HG02884 (cell line): ENCODE results near the gene NXPE1.

Experiments used
- ATAC-seq: cut with Tn5 transposase; IDR thresholded peaks from one replicate; pipeline ENCODE4 v1.9.1; 2021; ENCODE audit warnings: mild to moderate bottlenecking, moderate library complexity; ENCODE audit not compliant: unreplicated experiment

NXPE1 gene

GRCh38 chr11:114563077-114563476 is 3.4 kb upstream of the NXPE1 start:
- no peak for ATAC-seq

DNA sequence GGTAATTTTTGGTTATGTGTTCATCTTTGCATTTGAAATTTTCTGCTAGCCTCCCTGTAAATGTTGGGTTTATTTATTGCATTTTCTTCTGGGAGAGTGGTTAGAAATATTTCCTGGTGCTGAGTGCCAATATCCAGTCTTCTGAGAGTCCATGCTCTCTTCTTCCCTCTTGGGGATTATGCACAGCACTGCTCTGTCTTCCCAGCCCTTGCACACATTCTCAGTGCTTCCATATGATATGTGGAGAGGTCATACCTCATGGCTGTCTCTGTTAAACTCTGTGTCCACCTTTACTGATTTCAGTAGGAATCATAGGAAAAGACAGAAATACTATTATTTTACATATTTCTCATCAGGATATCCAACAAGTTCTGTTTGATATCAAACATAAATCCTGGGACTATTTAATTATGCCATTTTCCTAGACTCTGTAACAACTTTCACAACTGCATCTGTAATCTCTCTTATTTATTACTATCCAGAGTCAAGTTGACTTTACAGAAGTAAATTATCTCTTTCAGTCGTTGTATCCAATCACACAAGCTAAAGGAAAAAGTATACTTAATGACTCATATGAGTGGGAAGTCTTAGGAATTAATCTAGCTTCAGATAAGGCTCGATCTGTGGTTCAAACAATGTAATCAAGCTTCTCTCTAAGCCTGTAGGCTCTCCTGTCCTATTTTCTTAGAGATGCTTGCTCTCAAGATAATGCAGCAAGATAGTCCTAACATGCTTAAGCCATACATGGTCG is 2.7 kb upstream of the NXPE1 start:
- no peak for ATAC-seq

GRCh38 chr11:114556135-114556534 is 3.5 kb downstream of the NXPE1 start:
- ATAC-seq, result no peak

- no peak for ATAC-seq
Measured at GRCh38 chr11:114553642-114554041, 6.0 kb downstream of the NXPE1 start.

DNA sequence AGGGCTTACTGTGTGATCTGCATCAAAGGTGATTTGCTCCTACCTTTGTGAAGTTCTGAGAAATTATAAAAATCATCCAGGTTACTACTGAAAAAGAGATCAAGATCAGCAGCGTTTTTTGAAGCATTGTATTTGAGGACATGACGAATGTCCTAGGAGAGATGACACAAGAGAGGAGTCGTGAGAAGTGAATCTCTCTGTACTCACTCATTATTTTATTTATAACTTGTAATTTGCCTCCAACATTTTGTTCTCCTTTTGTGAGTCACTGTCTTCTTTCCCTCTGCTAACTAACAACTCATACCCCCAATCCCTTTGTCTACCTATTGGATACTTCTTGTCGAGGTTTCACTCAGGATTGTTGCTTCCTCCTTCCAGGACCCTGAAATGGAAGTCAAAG is 8.6 kb downstream of the NXPE1 start:
- ATAC-seq, result no peak

DNA sequence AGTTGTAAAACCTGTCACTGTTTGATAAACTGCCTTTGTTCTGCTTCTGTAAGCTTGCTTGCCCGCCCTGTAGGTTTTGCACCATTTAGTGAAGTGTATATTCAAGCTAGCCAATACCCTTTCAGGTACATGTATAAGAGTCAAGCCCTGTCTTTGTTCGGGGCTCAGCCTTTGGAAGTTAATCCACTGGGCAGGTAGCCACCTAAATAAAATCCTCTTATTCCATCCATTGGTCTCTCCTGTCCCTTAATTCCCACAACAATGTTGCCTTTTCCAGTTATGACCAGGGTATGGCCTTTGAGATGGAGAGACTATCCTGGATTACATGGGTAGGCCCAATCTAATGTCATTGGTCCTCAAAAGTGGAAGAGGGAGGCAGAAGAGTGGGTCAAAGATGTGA is 34.0 kb downstream of the NXPE1 start:
- ATAC-seq, result no peak

- no peak for ATAC-seq
Measured at GRCh38 chr11:114524122-114524521, 35.6 kb downstream of the NXPE1 start.

DNA sequence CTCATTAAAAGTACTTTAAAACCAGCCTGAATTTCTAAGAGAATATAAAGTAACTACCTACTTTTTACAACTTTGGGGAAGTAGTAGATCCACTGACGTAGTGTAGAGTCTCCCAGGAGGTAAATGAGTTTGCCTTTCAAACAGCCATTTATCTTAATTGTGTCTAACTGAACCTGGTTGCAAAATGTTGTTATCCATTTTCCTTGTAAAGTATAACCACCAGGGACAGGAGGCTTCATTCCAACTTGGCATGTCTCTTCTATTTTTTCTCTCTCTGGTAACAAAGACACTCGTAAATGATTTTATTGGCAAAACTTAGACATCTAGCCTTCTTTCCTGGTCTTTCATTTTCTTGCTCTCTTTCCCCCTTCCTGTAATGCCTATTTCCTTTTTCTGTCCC is 36.9 kb downstream of the NXPE1 start:
- no peak for ATAC-seq

- ATAC-seq, result no peak
Measured at GRCh38 chr11:114511538-114511937, 48.1 kb downstream of the NXPE1 start.

DNA sequence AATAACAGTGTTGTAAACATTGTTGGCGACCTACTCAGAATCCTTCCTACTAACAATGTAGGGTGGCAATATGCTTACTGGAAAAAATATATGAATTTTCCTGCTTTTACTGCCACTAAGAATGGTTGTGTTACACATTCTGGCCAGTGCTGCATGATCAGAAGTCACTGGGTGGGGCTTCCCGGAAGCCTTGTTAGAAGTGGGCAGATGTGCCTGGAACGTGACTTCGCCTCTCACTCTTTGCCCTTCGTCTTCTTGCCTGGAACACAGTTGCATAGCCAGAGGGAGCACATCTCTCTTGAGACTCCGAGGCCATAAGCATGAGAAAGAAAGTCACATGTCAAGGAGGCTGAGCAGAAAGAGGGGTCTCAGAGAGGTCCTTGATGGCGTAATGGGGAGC is 48.6 kb downstream of the NXPE1 start:
- no peak for ATAC-seq

GRCh38 chr11:114501901-114502300 is 57.8 kb downstream of the NXPE1 start:
- ATAC-seq, result no peak

DNA sequence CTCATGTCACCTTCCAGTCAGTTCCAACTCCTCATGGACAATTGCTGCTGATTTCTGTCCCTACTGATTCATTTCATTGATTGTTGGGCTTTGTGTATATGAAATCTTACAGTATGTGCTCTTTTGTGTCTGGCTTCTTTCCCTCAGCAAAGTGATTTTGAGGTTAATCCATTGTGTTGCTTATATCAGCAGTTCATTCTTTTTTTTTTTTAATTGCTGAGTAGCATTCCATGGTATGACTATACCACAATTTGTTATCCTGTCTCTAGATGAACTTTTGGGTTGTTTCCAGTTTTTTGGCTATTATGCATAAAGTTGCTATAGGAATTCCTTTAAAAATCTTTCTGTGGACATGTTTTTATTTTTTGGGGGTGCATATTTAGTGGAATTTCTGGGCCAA is 59.9 kb downstream of the NXPE1 start:
- no peak for ATAC-seq

GRCh38 chr11:114496915-114497314 is 62.8 kb downstream of the NXPE1 start:
- no peak for ATAC-seq

GRCh38 chr11:114483929-114484328 is 75.8 kb downstream of the NXPE1 start:
- no peak for ATAC-seq

- ATAC-seq, result no peak
Measured at GRCh38 chr11:114482114-114482513, 77.6 kb downstream of the NXPE1 start.

DNA sequence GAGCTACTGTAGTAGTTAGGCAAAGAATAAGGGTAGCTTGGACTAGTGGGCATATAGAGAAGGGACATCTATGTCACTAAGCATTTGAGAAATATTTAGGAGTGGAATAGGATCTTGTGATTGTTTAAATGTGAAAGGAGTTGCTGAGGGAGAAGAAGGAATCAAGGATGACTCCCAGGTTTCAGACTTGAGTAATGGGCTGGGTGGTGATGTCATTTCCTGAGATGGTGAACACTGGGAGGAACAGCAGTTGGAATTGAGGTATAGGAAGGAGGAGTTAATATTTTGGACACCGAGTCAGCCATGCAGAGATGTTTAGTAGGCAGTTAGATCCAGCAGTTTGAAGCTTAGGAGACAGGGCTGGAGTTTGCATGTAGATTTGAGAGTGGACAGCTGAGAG is 80.3 kb downstream of the NXPE1 start:
- ATAC-seq, result no peak

- no peak for ATAC-seq
Measured at GRCh38 chr11:114478768-114479167, 80.9 kb downstream of the NXPE1 start.

DNA sequence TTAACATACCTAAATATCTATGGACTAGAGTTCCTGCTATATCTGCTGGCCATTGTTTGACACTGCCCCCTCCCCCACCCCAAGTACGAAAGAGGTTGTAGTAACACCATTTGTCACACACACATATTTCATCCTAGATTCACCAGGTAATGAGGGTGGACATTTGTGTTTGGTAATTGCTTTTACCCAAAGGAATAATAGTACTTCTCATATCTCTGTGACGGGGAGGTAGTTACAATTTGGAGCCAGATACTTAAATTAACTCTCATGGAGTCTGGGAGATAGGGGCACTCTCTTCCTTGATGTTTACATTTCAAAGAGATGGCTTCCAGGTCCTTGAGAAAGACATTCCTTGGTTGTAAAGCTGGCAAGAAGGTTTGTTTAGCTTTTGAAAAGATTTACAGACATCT is 81.7 kb downstream of the NXPE1 start:
- ATAC-seq, result no peak

GRCh38 chr11:114472661-114473060 is 87.0 kb downstream of the NXPE1 start:
- ATAC-seq, result no peak
